GM23338 (cell line): ENCODE data around the gene TET2. TPM values are rescaled to one million over a fixed set of nuclear protein-coding genes. Genes with fewer than 3 reads are reported as not detected.

ENCODE experiments used
- ATAC-seq: fragments of 200-7000 bp; cut with Tn5 transposase; 3 replicates; pipeline ENCODE4 v1.9.1; 2020
- DNase-seq: peaks from one replicate; pipeline ENCODE4 v3.0.0-alpha.2; 2015; ENCODE audit warnings: low spot score
- H2AFZ ChIP-seq: fragments of 200-600 bp; sonication (generic); 2 replicates; pipeline ENCODE4 v1.8.0; 2016; ENCODE audit warnings: antibody characterized with exemption, mild to moderate bottlenecking, moderate library complexity
- H3F3A ChIP-seq: fragments of 200-600 bp; sonication (generic); replicated peaks from 2 replicates; pipeline ENCODE4 v1.8.0; 2017; ENCODE audit warnings: antibody characterized with exemption, mixed run types, low read depth
- H3K27ac ChIP-seq: fragments of 200-600 bp; sonication (generic); 2 replicates; pipeline ENCODE4 v1.6.1; 2016; ENCODE audit warnings: low read depth
- H3K27me3 ChIP-seq: fragments of 200-600 bp; sonication (generic); 2 replicates; pipeline ENCODE4 v1.8.0; 2016; ENCODE audit warnings: mild to moderate bottlenecking, mixed run types, moderate library complexity; ENCODE audit not compliant: insufficient read depth
- H3K36me3 ChIP-seq: fragments of 200-600 bp; sonication (generic); 2 replicates; pipeline ENCODE4 v1.8.0; 2016; ENCODE audit warnings: mild to moderate bottlenecking; ENCODE audit not compliant: insufficient read depth
- H3K4me1 ChIP-seq: fragments of 200-600 bp; sonication (generic); 2 replicates; pipeline ENCODE4 v1.8.0; 2016; ENCODE audit warnings: mild to moderate bottlenecking, moderate library complexity; ENCODE audit not compliant: insufficient read depth
- H3K4me2 ChIP-seq: fragments of 200-600 bp; sonication (generic); 2 replicates; pipeline ENCODE4 v1.7.1; 2017; ENCODE audit warnings: mixed run types
- H3K4me3 ChIP-seq: fragments of 200-600 bp; sonication (generic); 2 replicates; pipeline ENCODE4 v1.6.1; 2016; ENCODE audit warnings: mixed run types
- H3K79me2 ChIP-seq: fragments of 200-600 bp; sonication (generic); replicated peaks from 2 replicates; pipeline ENCODE4 v1.8.0; 2017; ENCODE audit warnings: mild to moderate bottlenecking; ENCODE audit not compliant: insufficient read depth
- H3K9me2 ChIP-seq: fragments of 200-600 bp; sonication (generic); 2 replicates; pipeline ENCODE4 v1.8.0; 2017; ENCODE audit not compliant: insufficient read depth
- H4K20me1 ChIP-seq: fragments of 200-600 bp; sonication (generic); replicated peaks from 2 replicates; pipeline ENCODE4 v1.8.0; 2017; ENCODE audit warnings: mild to moderate bottlenecking; ENCODE audit not compliant: insufficient read depth
- H3K27ac Mint-ChIP-seq: 2 replicates; pipeline ENCODE4 v1.8.0; 2020; ENCODE audit warnings: inconsistent platforms, mild to moderate bottlenecking, moderate library complexity, mixed read lengths
- H3K27me3 Mint-ChIP-seq: 3 replicates; pipeline ENCODE4 v1.8.0; 2022; ENCODE audit warnings: low read depth, mild to moderate bottlenecking, moderate library complexity, mixed read lengths, inconsistent platforms; ENCODE audit not compliant: insufficient read depth, poor library complexity
- H3K36me3 Mint-ChIP-seq: 3 replicates; pipeline ENCODE4 v1.8.0; 2021; ENCODE audit warnings: low read depth, mild to moderate bottlenecking, inconsistent platforms, moderate library complexity, mixed read lengths
- H3K4me1 Mint-ChIP-seq: 3 replicates; pipeline ENCODE4 v1.8.0; 2020; ENCODE audit warnings: mild to moderate bottlenecking, inconsistent platforms, mixed read lengths
- H3K4me3 Mint-ChIP-seq: 3 replicates; pipeline ENCODE4 v1.8.0; 2021; ENCODE audit warnings: moderate library complexity, mild to moderate bottlenecking, inconsistent platforms, mixed read lengths
- H3K9me3 Mint-ChIP-seq: 3 replicates; pipeline ENCODE4 v1.8.0; 2020; ENCODE audit warnings: moderate library complexity, mild to moderate bottlenecking, inconsistent platforms, mixed read lengths
- CREB1 ChIP-seq: fragments of 250-450 bp; sonication (Bioruptor Pico); IDR thresholded peaks from 2 replicates; pipeline ENCODE4 v1.5.0; 2020; ENCODE audit warnings: low read depth, mild to moderate bottlenecking, moderate library complexity
- EZH2 ChIP-seq: fragments of 200-600 bp; sonication (generic); IDR thresholded peaks from one replicate; pipeline ENCODE4 v1.8.0; 2017; ENCODE audit warnings: antibody characterized with exemption, mild to moderate bottlenecking, low read depth; ENCODE audit not compliant: unreplicated experiment
- JUNB ChIP-seq: IDR thresholded peaks from one replicate; pipeline ENCODE4 v1.6.1; 2016; ENCODE audit warnings: antibody characterized with exemption; ENCODE audit not compliant: unreplicated experiment
- STAT1 ChIP-seq: IDR thresholded peaks from one replicate; pipeline ENCODE4 v1.6.1; 2016; ENCODE audit warnings: antibody characterized with exemption; ENCODE audit not compliant: unreplicated experiment
- ZNF114 ChIP-seq: fragments of 250-450 bp; sonication (Bioruptor Pico); IDR thresholded peaks from 2 replicates; pipeline ENCODE4 v1.5.0; 2020; ENCODE audit warnings: mild to moderate bottlenecking, moderate library complexity
- ZNF331 ChIP-seq: fragments of 250-450 bp; sonication (Bioruptor Pico); IDR thresholded peaks from 2 replicates; pipeline ENCODE4 v1.5.0; 2020; ENCODE audit warnings: low read depth, mild to moderate bottlenecking, moderate library complexity
- polyA plus RNA-seq: library from polyadenylated mRNA; unstranded; fragments of >200 nt; fragmentation: Nextera tagmentation; extraction: Ambion mirVana; gene quantifications from 2 replicates; pipeline ENCODE4 v1.2.1, GENCODE V29; 2016
- total RNA-seq: library from RNA; depleted of rRNA; stranded (reverse); fragments of >200 nt; shearing (Covaris generic); gene quantifications from 2 replicates; pipeline ENCODE4 v1.2.3, GENCODE V29; 2014
- TF ChIP-seq, protein P1 (sequence below): fragments of 250-450 bp; sonication (Bioruptor Pico); IDR thresholded peaks from 2 replicates; pipeline ENCODE4 v1.5.0; 2020; ENCODE audit warnings: mild to moderate bottlenecking, moderate library complexity
- TF ChIP-seq, protein P2 (sequence below): IDR thresholded peaks from 2 replicates; pipeline ENCODE4 v1.6.1; 2016; ENCODE audit warnings: antibody characterized with exemption
- TF ChIP-seq, protein P3 (sequence below): IDR thresholded peaks from one replicate; pipeline ENCODE4 v1.6.1; 2018; ENCODE audit warnings: antibody characterized with exemption; ENCODE audit not compliant: unreplicated experiment

TET2 gene
- total and polyA plus RNA-seq, 2 experiments from 2014 or later, result 1.2 to 2.2 TPM

DNA sequence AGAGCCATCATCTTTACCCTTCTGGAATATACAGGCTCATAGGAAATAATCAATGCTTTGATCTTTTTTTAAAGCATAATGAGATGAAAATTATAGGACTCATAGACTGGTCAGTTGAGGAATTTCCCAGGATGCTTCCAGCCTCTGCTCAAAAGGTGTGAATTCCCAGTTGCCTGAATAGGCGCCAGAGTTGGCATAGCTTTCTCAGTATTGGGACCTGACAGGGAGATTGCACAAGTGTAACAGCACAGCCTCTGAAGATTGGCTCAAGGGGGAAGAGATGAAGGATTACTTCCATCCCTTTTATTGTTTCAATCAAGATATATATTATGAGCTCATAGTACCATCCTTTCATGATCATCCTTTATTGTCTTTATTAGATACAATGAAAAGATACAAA, 17.9 kb downstream of the TET2 start (continued):
- TF ChIP-seq, protein P1, sequence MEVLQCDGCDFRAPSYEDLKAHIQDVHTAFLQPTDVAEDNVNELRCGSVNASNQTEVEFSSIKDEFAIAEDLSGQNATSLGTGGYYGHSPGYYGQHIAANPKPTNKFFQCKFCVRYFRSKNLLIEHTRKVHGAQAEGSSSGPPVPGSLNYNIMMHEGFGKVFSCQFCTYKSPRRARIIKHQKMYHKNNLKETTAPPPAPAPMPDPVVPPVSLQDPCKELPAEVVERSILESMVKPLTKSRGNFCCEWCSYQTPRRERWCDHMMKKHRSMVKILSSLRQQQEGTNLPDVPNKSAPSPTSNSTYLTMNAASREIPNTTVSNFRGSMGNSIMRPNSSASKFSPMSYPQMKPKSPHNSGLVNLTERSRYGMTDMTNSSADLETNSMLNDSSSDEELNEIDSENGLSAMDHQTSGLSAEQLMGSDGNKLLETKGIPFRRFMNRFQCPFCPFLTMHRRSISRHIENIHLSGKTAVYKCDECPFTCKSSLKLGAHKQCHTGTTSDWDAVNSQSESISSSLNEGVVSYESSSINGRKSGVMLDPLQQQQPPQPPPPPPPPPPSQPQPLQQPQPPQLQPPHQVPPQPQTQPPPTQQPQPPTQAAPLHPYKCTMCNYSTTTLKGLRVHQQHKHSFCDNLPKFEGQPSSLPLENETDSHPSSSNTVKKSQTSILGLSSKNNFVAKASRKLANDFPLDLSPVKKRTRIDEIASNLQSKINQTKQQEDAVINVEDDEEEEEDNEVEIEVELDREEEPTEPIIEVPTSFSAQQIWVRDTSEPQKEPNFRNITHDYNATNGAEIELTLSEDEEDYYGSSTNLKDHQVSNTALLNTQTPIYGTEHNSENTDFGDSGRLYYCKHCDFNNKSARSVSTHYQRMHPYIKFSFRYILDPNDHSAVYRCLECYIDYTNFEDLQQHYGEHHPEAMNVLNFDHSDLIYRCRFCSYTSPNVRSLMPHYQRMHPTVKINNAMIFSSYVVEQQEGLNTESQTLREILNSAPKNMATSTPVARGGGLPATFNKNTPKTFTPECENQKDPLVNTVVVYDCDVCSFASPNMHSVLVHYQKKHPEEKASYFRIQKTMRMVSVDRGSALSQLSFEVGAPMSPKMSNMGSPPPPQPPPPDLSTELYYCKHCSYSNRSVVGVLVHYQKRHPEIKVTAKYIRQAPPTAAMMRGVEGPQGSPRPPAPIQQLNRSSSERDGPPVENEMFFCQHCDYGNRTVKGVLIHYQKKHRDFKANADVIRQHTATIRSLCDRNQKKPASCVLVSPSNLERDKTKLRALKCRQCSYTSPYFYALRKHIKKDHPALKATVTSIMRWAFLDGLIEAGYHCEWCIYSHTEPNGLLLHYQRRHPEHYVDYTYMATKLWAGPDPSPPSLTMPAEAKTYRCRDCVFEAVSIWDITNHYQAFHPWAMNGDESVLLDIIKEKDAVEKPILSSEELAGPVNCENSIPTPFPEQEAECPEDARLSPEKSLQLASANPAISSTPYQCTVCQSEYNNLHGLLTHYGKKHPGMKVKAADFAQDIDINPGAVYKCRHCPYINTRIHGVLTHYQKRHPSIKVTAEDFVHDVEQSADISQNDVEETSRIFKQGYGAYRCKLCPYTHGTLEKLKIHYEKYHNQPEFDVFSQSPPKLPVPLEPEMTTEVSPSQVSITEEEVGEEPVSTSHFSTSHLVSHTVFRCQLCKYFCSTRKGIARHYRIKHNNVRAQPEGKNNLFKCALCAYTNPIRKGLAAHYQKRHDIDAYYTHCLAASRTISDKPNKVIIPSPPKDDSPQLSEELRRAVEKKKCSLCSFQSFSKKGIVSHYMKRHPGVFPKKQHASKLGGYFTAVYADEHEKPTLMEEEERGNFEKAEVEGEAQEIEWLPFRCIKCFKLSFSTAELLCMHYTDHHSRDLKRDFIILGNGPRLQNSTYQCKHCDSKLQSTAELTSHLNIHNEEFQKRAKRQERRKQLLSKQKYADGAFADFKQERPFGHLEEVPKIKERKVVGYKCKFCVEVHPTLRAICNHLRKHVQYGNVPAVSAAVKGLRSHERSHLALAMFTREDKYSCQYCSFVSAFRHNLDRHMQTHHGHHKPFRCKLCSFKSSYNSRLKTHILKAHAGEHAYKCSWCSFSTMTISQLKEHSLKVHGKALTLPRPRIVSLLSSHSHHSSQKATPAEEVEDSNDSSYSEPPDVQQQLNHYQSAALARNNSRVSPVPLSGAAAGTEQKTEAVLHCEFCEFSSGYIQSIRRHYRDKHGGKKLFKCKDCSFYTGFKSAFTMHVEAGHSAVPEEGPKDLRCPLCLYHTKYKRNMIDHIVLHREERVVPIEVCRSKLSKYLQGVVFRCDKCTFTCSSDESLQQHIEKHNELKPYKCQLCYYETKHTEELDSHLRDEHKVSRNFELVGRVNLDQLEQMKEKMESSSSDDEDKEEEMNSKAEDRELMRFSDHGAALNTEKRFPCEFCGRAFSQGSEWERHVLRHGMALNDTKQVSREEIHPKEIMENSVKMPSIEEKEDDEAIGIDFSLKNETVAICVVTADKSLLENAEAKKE (CRISPR knock-in tag), result no peak
- TF ChIP-seq EZH2 (no peak), JUNB (no peak), ZNF331 (CRISPR knock-in tag) (no peak), CREB1 (CRISPR knock-in tag) (no peak)

DNA sequence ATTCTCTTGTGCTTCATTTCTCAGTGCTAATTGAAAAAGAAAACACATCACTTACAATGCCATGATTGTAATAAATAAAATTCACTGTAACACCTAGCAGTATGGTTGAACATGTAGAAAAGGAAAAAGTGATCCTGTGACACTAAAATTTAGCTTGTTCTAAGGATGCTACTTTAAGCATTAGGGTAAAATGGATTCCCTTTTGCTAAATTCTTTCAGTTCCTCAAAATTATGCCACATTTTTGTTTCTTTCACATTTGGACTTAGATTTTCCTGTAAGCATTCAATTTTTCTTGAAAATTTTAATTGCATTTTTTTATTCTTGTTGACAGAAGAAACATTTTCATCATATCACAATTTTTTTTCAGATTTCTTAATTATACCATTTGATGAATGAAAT, 19.4 kb downstream of the TET2 start:
- Mint-ChIP-seq H3K4me1 (peaks cover 3% of the 10 kb centered on the region), H3K9me3 (no peaks in the 10 kb centered on the region), H3K4me3 (no peak overlapping the region), H3K27me3 (peaks cover 27% of the 10 kb centered on the region), H3K36me3 (no peaks in the 10 kb centered on the region), H3K27ac (no peak overlapping the region)
- H3K4me1 ChIP-seq, result no peaks in the 10 kb centered on the region
- H3K9me2 ChIP-seq, result no peaks in the 10 kb centered on the region
- no peaks in the 10 kb centered on the region for H3F3A ChIP-seq
- peaks cover 23% of the 10 kb centered on the region for H4K20me1 ChIP-seq
- peaks cover 55% of the 10 kb centered on the region for H3K27me3 ChIP-seq
- H3K79me2 ChIP-seq, result no peaks in the 10 kb centered on the region
- H3K36me3 ChIP-seq, result no peaks in the 10 kb centered on the region
- no peak overlapping the region for H3K4me3 ChIP-seq
- no peak overlapping the region for H2AFZ ChIP-seq
- no peak overlapping the region for H3K27ac ChIP-seq
- TF ChIP-seq STAT1 (no peak), EZH2 (no peak), JUNB (no peak), CREB1 (CRISPR knock-in tag) (no peak), ZNF331 (CRISPR knock-in tag) (no peak), ZNF114 (no peak)
- TF ChIP-seq, protein P2, sequence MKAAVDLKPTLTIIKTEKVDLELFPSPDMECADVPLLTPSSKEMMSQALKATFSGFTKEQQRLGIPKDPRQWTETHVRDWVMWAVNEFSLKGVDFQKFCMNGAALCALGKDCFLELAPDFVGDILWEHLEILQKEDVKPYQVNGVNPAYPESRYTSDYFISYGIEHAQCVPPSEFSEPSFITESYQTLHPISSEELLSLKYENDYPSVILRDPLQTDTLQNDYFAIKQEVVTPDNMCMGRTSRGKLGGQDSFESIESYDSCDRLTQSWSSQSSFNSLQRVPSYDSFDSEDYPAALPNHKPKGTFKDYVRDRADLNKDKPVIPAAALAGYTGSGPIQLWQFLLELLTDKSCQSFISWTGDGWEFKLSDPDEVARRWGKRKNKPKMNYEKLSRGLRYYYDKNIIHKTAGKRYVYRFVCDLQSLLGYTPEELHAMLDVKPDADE, result no peak
- TF ChIP-seq, protein P3, sequence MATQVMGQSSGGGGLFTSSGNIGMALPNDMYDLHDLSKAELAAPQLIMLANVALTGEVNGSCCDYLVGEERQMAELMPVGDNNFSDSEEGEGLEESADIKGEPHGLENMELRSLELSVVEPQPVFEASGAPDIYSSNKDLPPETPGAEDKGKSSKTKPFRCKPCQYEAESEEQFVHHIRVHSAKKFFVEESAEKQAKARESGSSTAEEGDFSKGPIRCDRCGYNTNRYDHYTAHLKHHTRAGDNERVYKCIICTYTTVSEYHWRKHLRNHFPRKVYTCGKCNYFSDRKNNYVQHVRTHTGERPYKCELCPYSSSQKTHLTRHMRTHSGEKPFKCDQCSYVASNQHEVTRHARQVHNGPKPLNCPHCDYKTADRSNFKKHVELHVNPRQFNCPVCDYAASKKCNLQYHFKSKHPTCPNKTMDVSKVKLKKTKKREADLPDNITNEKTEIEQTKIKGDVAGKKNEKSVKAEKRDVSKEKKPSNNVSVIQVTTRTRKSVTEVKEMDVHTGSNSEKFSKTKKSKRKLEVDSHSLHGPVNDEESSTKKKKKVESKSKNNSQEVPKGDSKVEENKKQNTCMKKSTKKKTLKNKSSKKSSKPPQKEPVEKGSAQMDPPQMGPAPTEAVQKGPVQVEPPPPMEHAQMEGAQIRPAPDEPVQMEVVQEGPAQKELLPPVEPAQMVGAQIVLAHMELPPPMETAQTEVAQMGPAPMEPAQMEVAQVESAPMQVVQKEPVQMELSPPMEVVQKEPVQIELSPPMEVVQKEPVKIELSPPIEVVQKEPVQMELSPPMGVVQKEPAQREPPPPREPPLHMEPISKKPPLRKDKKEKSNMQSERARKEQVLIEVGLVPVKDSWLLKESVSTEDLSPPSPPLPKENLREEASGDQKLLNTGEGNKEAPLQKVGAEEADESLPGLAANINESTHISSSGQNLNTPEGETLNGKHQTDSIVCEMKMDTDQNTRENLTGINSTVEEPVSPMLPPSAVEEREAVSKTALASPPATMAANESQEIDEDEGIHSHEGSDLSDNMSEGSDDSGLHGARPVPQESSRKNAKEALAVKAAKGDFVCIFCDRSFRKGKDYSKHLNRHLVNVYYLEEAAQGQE, result no peak
- ATAC-seq (no peak), DNase-seq (no peak)
- no peak overlapping the region for H3K4me2 ChIP-seq
